Right lobe of liver (tissue), 6 donors: ENCODE results near the gene LETM1. TPM values are rescaled to one million over a fixed set of nuclear protein-coding genes. Genes with fewer than 3 reads are reported as not detected.

ENCODE experiments used
- ATAC-seq, 4 donors: fragments of 200-7000 bp; cut with Tn5 transposase; one replicate each; pipeline ENCODE4 v1.9.1; 2020; ENCODE audit warnings: mild to moderate bottlenecking in 4 of 4, moderate library complexity in 4 of 4
- DNase-seq, 3 donors: peaks; one replicate each; pipeline ENCODE4 v3.0.0-alpha.2; 2020
- H3K27ac ChIP-seq, 3 donors: fragments of 200-600 bp; one replicate each; pipeline ENCODE4 v1.8.0; 2022
- H3K27me3 ChIP-seq, 2 donors: fragments of 200-600 bp; one replicate each; pipeline ENCODE4 v1.8.0; 2022
- H3K36me3 ChIP-seq, 4 donors: fragments of 200-600 bp; sonication (generic) in 1 of 4; one replicate each; pipeline versions ENCODE4 v1.5.1 to v1.8.0; 2017 to 2022; ENCODE audit warnings: control low read depth in 1 of 4
- H3K4me1 ChIP-seq, 4 donors: fragments of 200-600 bp; sonication (generic) in 1 of 4; one replicate each; pipeline versions ENCODE4 v1.5.1 to v1.8.0; 2017 to 2022; ENCODE audit warnings: control low read depth in 1 of 4
- H3K4me3 ChIP-seq, 3 donors: fragments of 200-600 bp; one replicate each; pipeline ENCODE4 v1.8.0; 2022
- H3K9me3 ChIP-seq, 4 donors: fragments of 200-600 bp; sonication (generic) in 1 of 4; one replicate each; pipeline versions ENCODE4 v1.5.1 to v1.8.0; 2017 to 2022; ENCODE audit warnings: control low read depth in 1 of 4
- POLR2A ChIP-seq: fragments of 450-650 bp; IDR thresholded peaks from one replicate; pipeline ENCODE4 v1.6.1; 2017; ENCODE audit warnings: antibody characterized with exemption, mild to moderate bottlenecking
- WGBS: methylation state at CpG from one replicate; pipeline ENCODE4 v1.1.6; 2018; ENCODE audit warnings: low coverage, low lambda C conversion rate; ENCODE audit not compliant: insufficient coverage; ENCODE audit errors: missing lambda C conversion rate; 5-methylcytosine and 5-hydroxymethylcytosine counted together
- intact Hi-C, 2 donors: fragments of 100-400 bp; cut with DNase I; formaldehyde crosslinking; loops; one replicate each; pipeline versions ENCODE4 v1.11.2 to v1.14.1; 2022
- total RNA-seq, 6 experiments: library from RNA; depleted of rRNA in 2 of 6; stranded (reverse); fragments of >200 nt in 2 of 6; fragmentation: NEBNext Ultra II Directional in 3 of 6; extraction: Animal tissue kit (Norgen Biotek cat#: 25700) in 3 of 6; gene quantifications; one replicate each; pipeline versions ENCODE4 v1.1.0 to v1.2.4, GENCODE V29; 2016 to 2023
- TF ChIP-seq, protein P1 (sequence below), 4 donors: fragments of 200-600 bp in 3 of 4; fragments of 450-650 bp in 1 of 4; IDR thresholded peaks; one replicate each; pipeline versions ENCODE4 v1.5.1 to v1.8.0; 2016 to 2022; ENCODE audit warnings: antibody characterized with exemption in 4 of 4, mild to moderate bottlenecking in 2 of 4
- donor health status: DM: no; HTN: yes; CAD: no.
- donor health status: DM: no; HTN: no; CAD: no.
- donor health status: DM: no; HTN: no; CAD: no.
- donor health status: DM: no; HTN: yes; CAD: no.
- donor health status: DM: no; HTN: yes; CAD: no.

LETM1 gene
- total RNA-seq, 6 experiments from 2014 or later = 18.1 to 31.0 (median 25.6) TPM

DNA sequence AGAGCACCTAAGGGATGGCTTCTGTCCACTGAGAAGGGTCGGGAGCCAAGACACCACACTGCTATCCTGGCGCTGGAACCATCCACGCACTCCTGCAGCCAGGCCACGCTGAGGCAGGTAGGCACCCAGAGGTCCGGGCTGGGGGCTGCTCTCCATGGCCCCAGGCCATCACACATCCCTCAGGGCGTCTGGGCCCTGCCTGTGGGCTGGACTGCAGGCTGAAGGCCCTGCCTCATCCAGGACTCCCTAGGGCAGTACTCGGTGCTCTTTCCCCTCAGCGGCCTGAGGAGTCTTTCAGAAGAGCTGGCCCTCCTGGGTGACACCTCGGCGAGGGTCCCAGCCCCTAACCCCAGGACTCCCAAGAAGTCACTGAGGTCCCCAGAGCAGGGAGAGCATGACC, 45.2 kb downstream of the LETM1 start:
- no peak for DNase-seq

DNA sequence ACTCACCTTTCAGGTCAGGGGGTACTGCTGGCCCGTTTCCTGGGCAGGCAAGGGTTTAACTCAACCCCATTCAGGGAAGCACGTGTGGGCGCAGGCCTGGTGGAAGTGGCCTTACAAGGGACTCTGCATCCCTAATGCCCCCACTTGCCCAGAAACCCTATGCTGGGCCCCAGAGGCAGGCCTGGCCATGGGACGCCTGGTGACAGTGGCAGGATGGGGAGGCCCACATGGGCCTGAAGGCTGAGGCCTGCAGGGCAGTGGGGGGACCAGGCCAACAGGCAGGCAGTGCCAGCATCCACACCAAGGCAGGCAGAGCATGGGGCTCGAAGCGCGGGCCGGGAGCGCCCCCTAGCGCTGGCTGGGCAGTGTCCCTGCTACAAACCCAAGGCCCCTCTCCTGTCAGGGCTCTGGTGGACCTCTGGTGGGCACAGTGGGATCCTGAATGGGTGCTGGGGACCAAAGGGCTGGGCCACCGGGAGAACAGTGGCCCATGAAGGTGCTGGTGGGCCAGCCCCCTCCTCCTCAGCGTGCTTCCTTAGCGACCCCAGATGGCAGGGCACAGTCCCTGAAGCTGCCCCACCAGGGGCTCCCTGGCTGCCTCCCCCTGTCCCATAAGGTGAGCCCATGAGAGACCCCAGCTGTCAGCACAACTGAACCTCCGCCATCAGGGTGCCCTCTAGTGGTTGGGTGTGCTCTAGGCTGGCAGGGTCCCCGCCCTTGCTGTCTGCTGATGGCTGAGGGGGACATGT, 46.0 kb downstream of the LETM1 start:
- intact Hi-C loops = loop anchor here (5.0 kb wide), 2 partner anchors 58 to 63 kb away; no protein-coding TSS in a partner anchor
- H3K27ac ChIP-seq = no peak overlapping the region
- H3K36me3 ChIP-seq = peaks cover 0 to 26% (median 4%) of the 10 kb centered on the region in 4 donors
- no peaks in the 10 kb centered on the region for H3K9me3 ChIP-seq
- DNase-seq (peak; percentile 76 to 85 (median 78)), ATAC-seq (peak; percentile 86 to 91 (median 88))
- peaks cover 0 to 26% (median 11%) of the 10 kb centered on the region in 4 donors for H3K4me1 ChIP-seq
- no peaks in the 10 kb centered on the region for H3K27me3 ChIP-seq
- TF ChIP-seq, protein P1, sequence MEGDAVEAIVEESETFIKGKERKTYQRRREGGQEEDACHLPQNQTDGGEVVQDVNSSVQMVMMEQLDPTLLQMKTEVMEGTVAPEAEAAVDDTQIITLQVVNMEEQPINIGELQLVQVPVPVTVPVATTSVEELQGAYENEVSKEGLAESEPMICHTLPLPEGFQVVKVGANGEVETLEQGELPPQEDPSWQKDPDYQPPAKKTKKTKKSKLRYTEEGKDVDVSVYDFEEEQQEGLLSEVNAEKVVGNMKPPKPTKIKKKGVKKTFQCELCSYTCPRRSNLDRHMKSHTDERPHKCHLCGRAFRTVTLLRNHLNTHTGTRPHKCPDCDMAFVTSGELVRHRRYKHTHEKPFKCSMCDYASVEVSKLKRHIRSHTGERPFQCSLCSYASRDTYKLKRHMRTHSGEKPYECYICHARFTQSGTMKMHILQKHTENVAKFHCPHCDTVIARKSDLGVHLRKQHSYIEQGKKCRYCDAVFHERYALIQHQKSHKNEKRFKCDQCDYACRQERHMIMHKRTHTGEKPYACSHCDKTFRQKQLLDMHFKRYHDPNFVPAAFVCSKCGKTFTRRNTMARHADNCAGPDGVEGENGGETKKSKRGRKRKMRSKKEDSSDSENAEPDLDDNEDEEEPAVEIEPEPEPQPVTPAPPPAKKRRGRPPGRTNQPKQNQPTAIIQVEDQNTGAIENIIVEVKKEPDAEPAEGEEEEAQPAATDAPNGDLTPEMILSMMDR (IDR thresholded peaks at IDR 0.05) = peak; percentile 85 to 92 (median 89)
- TF ChIP-seq POLR2A = no peak
- no peak overlapping the region for H3K4me3 ChIP-seq
- WGBS = 20% methylated on average over 4 of the region's 15 CpGs

More for the DNA sequence above, 45.2 kb downstream of the LETM1 start:
- no peaks in the 10 kb centered on the region for H3K27me3 ChIP-seq
- intact Hi-C loops = loop anchor here in 1 of 2 donors (5.0 kb wide), 1 partner anchor 63 kb away; no protein-coding TSS in a partner anchor
- no peak for ATAC-seq
- peaks cover 0 to 31% (median 8%) of the 10 kb centered on the region in 4 donors for H3K36me3 ChIP-seq
- no peak overlapping the region for H3K4me3 ChIP-seq
- no peak overlapping the region for H3K27ac ChIP-seq
- H3K4me1 ChIP-seq = peaks cover 0 to 26% (median 11%) of the 10 kb centered on the region in 4 donors
- WGBS = no CpG with 5 or more reads among the region's 10 CpGs
- no peaks in the 10 kb centered on the region for H3K9me3 ChIP-seq
- TF ChIP-seq, protein P1 (IDR thresholded peaks at IDR 0.05) = no peak
- TF ChIP-seq POLR2A = no peak

DNA sequence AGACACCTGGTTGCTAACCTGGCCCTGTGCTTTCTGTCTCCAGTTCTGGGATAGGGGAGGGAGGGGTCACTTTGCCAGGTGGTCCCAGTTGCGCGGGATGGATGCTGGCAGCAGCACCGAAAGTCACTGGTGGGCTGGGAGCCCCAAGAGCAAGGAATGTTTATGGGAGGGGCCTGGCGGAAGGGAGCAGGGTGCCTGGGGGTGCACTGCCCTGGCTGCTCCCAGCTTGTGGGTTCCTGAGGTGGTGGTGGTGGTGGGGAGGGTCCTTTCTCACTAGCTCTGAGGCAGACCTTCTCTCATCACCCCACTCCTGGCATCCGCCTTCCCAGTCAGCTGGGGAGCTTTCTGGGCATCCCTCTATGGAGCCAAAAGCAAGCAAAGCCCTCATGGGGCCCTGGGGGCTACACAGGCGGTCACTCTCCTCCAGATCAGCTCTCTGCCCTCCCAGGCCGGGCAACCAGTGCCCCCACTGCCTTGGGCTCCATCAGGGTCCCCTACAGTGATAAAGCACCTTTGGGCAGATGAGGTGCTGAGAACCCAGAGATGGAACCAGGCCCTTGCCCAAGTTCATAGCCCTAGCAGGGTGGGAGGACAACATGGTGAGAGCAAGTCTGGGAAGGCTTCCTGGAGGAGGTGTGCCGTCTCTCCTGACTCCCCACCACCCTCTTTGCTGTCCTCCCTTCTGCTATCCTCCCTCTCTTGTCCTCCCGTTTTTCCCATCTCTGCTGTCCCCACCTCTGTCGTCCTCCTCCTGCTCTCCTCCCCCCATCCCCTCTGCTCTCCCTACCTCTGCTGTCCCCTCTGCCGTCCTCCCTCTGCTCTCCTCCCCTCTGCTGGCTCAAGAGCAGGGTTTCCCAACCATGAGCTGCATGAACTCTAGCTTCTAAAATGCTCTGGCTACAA, 46.9 kb downstream of the LETM1 start:
- no peak overlapping the region for H3K4me3 ChIP-seq
- intact Hi-C loops = loop anchor here in 1 of 2 donors (5.0 kb wide), 1 partner anchor 57 kb away; no protein-coding TSS in a partner anchor
- H3K27ac ChIP-seq = no peak overlapping the region
- H3K9me3 ChIP-seq = no peaks in the 10 kb centered on the region
- peaks cover 0 to 18% (median under 1%) of the 10 kb centered on the region in 4 donors for H3K36me3 ChIP-seq
- no peaks in the 10 kb centered on the region for H3K27me3 ChIP-seq
- 9% methylated on average over 3 of the region's 11 CpGs for WGBS
- TF ChIP-seq, protein P1 (IDR thresholded peaks at IDR 0.05) = no peak
- DNase-seq (no peak), ATAC-seq (peak in 2 of 4 donors; percentile 0 to 17)
- H3K4me1 ChIP-seq = peaks cover 0 to 26% (median 11%) of the 10 kb centered on the region in 4 donors

DNA sequence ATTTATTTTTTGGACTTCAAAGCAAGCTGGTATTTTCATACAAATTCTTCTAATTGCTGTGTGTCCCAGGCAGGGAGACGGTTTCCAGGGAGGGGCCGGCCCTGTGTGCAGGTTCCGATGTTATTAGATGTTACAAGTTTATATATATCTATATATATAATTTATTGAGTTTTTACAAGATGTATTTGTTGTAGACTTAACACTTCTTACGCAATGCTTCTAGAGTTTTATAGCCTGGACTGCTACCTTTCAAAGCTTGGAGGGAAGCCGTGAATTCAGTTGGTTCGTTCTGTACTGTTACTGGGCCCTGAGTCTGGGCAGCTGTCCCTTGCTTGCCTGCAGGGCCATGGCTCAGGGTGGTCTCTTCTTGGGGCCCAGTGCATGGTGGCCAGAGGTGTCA, 47.6 kb downstream of the LETM1 start:
- no peak for TF ChIP-seq POLR2A
- TF ChIP-seq, protein P1 (IDR thresholded peaks at IDR 0.05) = no peak
- intact Hi-C loops = loop anchor here in 1 of 2 donors (5.0 kb wide), 1 partner anchor 56 kb away; no protein-coding TSS in a partner anchor
- H3K4me1 ChIP-seq = peaks cover 0 to 26% (median 11%) of the 10 kb centered on the region in 4 donors
- H3K27me3 ChIP-seq = no peaks in the 10 kb centered on the region
- ATAC-seq = peak in 2 of 4 donors; percentile 29 to 35
- no peak for DNase-seq
- no peaks in the 10 kb centered on the region for H3K9me3 ChIP-seq
- H3K27ac ChIP-seq = no peak overlapping the region
- WGBS = 35% methylated on average over 6 of the region's 6 CpGs
- H3K36me3 ChIP-seq = peaks cover 0 to 11% (median 0%) of the 10 kb centered on the region in 4 donors
- H3K4me3 ChIP-seq = no peak overlapping the region
